ENCODE measurements around the gene CLEC6A. TPM values are rescaled to one million over a fixed set of nuclear protein-coding genes. Genes with fewer than 3 reads are reported as not detected.
"Not testable (repeated sequence)": the region's sequence is repeated elsewhere in the genome, so short reads cannot be mapped to it uniquely, and the experiment has no call there.

The CLEC6A gene
- total and polyA plus RNA-seq, 12 donors: 0.14 TPM; not detected in 11

DNA sequence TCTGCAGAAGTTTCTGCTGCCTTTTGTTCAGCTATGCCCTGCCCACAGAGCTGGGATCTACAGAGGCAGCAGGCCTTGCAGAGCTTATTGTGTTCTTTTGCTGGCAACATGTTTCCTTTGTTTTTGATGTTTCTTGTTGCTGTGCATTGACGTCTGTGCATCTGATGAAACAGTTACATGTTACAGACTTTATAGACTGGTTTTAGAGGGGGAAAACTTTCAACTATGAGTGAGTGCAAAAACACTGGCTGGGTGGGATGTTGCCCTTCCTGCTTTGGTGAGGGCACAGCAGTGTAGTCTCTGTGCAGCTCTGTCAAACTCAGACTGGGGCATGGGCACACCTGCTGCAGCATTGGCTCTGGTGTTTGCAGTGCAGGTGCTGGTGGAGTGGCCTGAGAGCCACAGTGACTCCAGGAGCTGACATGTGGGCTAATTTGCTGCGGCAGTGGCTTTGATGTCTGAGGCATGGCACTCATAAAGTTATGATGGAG is 26.9 kb downstream of the CLEC6A start:
- Histone ChIP-seq H3K4me1 (no peaks in the 10 kb centered on the region), H3K36me3 (no peaks in the 10 kb centered on the region), H3K27ac (no peak overlapping the region), H3K27me3 (peaks cover 0 to 16% (median 0%) of the 10 kb centered on the region in 7 donors), H3K9me3 (peaks cover 0 to under 1% (median 0%) of the 10 kb centered on the region in 11 donors), H3K4me3 (no peak overlapping the region)
- TF ChIP-seq, protein P1, sequence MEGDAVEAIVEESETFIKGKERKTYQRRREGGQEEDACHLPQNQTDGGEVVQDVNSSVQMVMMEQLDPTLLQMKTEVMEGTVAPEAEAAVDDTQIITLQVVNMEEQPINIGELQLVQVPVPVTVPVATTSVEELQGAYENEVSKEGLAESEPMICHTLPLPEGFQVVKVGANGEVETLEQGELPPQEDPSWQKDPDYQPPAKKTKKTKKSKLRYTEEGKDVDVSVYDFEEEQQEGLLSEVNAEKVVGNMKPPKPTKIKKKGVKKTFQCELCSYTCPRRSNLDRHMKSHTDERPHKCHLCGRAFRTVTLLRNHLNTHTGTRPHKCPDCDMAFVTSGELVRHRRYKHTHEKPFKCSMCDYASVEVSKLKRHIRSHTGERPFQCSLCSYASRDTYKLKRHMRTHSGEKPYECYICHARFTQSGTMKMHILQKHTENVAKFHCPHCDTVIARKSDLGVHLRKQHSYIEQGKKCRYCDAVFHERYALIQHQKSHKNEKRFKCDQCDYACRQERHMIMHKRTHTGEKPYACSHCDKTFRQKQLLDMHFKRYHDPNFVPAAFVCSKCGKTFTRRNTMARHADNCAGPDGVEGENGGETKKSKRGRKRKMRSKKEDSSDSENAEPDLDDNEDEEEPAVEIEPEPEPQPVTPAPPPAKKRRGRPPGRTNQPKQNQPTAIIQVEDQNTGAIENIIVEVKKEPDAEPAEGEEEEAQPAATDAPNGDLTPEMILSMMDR (IDR thresholded peaks at IDR 0.05): no peak
- WGBS, 2 donors: 77 to 84% methylated on average over 2 of the region's 2 CpGs
- DNase-seq (no peak), ATAC-seq (no peak)
- intact Hi-C loops (cut with DNase I): no loop called here

DNA sequence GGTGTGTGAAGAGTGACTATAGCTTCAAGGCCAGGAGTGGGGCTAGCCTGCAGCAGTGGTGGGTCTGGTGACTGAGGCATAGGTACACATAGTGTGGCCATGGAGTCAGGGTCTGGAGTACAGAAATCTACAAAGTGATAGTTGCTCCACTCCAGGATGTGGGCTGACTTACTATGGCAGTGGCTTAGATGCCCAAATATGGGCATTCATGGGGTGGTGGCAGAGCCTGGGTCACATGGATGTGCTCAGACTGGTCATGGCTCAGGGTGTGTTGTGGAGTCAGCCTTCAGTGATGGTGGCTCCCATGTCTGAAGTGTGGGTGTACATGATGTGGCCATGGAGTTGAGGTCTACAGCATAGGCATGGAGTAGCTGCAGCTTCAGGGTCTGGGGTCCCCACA is 27.3 kb downstream of the CLEC6A start:
- Histone ChIP-seq H3K9me3 (peaks cover 0 to 5% (median 0%) of the 10 kb centered on the region in 11 donors), H3K36me3 (no peaks in the 10 kb centered on the region), H3K27ac (no peak overlapping the region), H3K4me3 (no peak overlapping the region), H3K27me3 (peaks cover 0 to 16% (median 0%) of the 10 kb centered on the region in 7 donors), H3K4me1 (no peaks in the 10 kb centered on the region)
- DNase-seq (no peak), ATAC-seq (peak in 1 of 8 donors; percentile 23)
- intact Hi-C loops (cut with DNase I): no loop called here
- TF ChIP-seq, protein P1 (IDR thresholded peaks at IDR 0.05): no peak

DNA sequence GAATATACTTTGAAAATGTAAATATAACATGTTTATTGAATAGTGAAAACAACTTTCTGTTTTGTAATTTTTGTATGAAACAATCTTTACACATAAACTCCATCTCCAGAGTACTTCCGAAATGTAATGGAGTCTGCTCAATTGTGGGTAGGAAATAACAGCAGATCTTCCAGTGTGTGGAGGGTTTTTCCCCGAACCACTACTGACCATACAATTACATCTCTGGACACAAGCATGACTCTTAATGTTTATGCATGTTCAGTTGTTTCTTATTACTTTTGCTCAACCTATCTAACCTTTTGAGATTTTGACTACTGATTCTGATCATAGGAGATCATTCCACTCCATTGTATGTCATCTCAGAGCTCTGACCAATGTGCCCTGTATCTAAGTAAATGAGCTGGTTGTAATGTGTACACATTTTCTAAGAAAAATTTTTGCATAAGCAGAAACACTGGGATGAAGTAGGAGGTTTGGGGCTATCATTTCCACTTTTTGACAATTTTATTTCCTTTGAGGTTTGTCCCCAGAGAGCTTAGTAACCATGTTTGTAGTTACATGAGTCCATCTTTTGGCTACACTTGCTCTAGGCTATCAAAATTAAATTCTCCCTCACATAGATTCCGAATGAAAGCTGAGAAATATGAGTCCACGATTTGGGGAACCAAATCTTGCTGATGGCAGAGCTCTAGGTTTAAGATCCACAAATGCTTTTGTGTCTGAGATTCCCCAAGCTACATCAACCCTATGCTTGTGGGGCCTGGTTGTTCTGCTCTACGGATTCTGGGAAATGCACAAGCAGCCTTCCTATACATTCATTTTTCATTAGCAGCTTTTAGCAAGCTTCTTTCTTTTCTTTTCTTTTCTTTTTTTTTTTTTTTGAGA is 36.1 kb downstream of the CLEC6A start:
- H3K36me3 ChIP-seq: no peaks in the 10 kb centered on the region
- peak overlapping the region in 1 of 10 donors; percentile 74 for H3K27ac ChIP-seq
- peak in 1 of 8 donors; percentile 25 for ATAC-seq
- TF ChIP-seq, protein P1 (IDR thresholded peaks at IDR 0.05): no peak
- intact Hi-C loops (cut with DNase I): no loop called here
- H3K9me3 ChIP-seq: peaks cover 0 to 8% (median 0%) of the 10 kb centered on the region in 11 donors
- H3K4me3 ChIP-seq: no peak overlapping the region
- H3K27me3 ChIP-seq: peaks cover 0 to 18% (median 0%) of the 10 kb centered on the region in 7 donors
- 73 to 82% methylated on average over 5 of the region's 5 CpGs for WGBS, 2 donors
- H3K4me1 ChIP-seq: peaks cover 0 to 13% (median 0%) of the 10 kb centered on the region in 9 donors
- DNase-seq: no peak

DNA sequence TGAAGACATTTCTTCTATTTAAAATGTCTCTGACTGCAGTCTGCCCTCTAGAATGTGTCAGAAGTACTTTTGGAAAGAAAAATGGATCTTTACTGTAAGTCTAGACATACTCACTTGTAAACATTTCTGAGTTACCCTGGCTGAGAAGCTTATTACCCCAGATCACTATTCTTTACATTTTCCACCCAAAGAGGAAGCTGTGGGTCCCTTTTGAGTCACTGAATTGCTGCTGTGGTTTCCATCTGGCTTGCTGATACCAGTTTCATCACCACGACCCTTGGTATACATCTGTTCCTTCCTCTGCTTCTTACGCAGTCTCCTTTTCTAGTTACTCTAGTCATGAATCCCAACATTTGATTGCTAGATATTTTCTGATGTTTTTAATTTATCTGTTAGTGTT is 37.3 kb downstream of the CLEC6A start:
- 27 to 30% methylated on average over 2 of the region's 2 CpGs for WGBS, 2 donors
- peak overlapping the region in 1 of 10 donors; percentile 74 for H3K27ac ChIP-seq
- TF ChIP-seq, protein P1 (IDR thresholded peaks at IDR 0.05): no peak
- H3K27me3 ChIP-seq: peaks cover 0 to 25% (median 0%) of the 10 kb centered on the region in 7 donors
- intact Hi-C loops (cut with DNase I): no loop called here
- peak in 7 of 8 donors; percentile 47 to 82 (median 70) for ATAC-seq
- H3K4me1 ChIP-seq: peaks cover 0 to 13% (median 0%) of the 10 kb centered on the region in 9 donors
- no peaks in the 10 kb centered on the region for H3K36me3 ChIP-seq
- H3K4me3 ChIP-seq: no peak overlapping the region
- peak in 1 of 2 donors; percentile 17 for DNase-seq
- H3K9me3 ChIP-seq: peaks cover 0 to 3% (median 0%) of the 10 kb centered on the region in 11 donors

DNA sequence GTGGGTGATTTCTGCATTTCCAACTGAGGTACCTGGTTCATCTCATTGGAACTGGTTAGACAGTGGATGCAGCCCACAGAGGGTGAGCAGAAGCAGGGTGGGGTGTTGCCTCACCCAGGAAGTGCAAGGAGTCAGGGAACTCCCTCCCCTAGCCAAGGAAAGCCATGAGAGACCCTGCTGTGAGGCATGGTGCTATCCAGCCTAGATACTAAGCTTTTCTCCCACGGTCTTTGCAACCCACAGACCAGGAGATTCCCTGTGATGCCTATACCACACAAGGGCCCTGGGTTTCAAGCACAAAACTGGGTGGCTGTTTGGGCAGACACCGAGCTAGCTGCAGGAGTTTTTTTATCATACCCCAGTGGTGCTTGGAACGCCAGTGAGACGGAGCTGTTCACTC is 39.9 kb downstream of the CLEC6A start:
- Histone ChIP-seq H3K27me3 (peaks cover 0 to 26% (median 10%) of the 10 kb centered on the region in 7 donors), H3K4me1 (peaks cover 0 to 13% (median 0%) of the 10 kb centered on the region in 9 donors)
- H3K9me3 ChIP-seq; intact Hi-C loops (cut with DNase I); H3K4me3 ChIP-seq; H3K36me3 ChIP-seq; ATAC-seq; DNase-seq; H3K27ac ChIP-seq: not testable (repeated sequence)
- WGBS, 2 donors: 79 to 85% methylated on average over 4 of the region's 4 CpGs

DNA sequence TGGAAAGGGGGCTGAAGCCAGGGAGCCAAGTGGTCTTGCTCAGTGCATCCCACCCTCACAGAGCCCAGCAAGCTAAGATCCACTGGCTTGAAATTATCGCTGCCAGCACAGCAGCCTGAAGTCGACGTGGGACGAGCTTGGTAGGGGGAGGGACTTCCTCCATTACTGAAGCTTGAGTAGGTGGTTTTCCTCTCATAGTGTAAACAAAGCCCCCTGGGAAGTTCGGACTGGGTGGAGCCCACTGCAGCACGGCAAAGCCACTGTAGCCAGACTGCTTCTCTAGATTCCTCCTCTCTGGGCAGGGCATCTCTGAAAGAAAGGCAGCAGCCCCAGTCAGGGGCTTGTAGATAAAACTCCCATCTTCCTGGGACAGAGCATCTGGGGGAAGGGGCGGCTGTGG is 40.3 kb downstream of the CLEC6A start:
- WGBS, 2 donors: 46 to 57% methylated on average over 7 of the region's 7 CpGs
- H3K27ac ChIP-seq: not testable (repeated sequence)

More for the DNA sequence above, 40.3 kb downstream of the CLEC6A start:
- H3K4me3 ChIP-seq; DNase-seq; intact Hi-C loops (cut with DNase I); H3K9me3 ChIP-seq; ATAC-seq; H3K36me3 ChIP-seq: not testable (repeated sequence)
- peaks cover 0 to 13% (median 0%) of the 10 kb centered on the region in 9 donors for H3K4me1 ChIP-seq
- H3K27me3 ChIP-seq: peaks cover 0 to 26% (median 10%) of the 10 kb centered on the region in 7 donors

All from heart right ventricle (tissue), 16 donors.